ENCODE results near the gene BPIFB3.
"Not testable (repeated sequence)": the region's sequence is repeated elsewhere in the genome, so short reads cannot be mapped to it uniquely, and the experiment has no call there.

The BPIFB3 gene

DNA sequence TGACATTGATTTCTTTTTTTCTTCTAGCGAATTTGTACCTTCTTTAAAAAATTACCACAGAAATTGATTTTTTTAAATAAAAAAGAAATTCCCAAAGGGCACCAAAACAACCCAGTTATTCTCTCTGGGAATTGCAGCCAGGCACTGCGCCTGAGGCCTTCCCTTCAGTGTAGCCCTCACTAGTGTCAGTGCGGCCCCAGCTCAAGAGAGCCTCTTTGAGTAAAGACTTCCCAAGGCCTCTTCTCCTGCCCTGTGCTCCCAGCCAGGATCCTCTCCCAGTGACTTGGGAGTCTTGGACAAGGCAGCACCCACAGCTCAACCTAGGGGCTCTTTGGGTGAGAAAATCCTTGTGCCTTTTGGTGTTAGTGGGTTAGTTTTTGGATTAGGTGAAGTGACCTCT is 67.2 kb downstream of the BPIFB3 start:
- H4K20me1 ChIP-seq (ENCODE audit: insufficient read depth) = no peaks in the 10 kb centered on the region
- H3K4me2 ChIP-seq = no peak overlapping the region
- no peak overlapping the region for H2AFZ ChIP-seq (ENCODE audit: low read depth)
- TF ChIP-seq, protein P1, sequence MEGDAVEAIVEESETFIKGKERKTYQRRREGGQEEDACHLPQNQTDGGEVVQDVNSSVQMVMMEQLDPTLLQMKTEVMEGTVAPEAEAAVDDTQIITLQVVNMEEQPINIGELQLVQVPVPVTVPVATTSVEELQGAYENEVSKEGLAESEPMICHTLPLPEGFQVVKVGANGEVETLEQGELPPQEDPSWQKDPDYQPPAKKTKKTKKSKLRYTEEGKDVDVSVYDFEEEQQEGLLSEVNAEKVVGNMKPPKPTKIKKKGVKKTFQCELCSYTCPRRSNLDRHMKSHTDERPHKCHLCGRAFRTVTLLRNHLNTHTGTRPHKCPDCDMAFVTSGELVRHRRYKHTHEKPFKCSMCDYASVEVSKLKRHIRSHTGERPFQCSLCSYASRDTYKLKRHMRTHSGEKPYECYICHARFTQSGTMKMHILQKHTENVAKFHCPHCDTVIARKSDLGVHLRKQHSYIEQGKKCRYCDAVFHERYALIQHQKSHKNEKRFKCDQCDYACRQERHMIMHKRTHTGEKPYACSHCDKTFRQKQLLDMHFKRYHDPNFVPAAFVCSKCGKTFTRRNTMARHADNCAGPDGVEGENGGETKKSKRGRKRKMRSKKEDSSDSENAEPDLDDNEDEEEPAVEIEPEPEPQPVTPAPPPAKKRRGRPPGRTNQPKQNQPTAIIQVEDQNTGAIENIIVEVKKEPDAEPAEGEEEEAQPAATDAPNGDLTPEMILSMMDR (conservative IDR thresholded peaks at IDR 0.05; ENCODE audit: low read depth, low read length) = no peak
- no peaks in the 10 kb centered on the region for H3K27me3 ChIP-seq (ENCODE audit: insufficient read depth, low read depth)
- peaks cover 22% of the 10 kb centered on the region for H3K4me1 ChIP-seq (ENCODE audit: low read depth, poor library complexity, severe bottlenecking)
- H3K79me2 ChIP-seq (ENCODE audit: insufficient read depth, low read depth) = no peaks in the 10 kb centered on the region
- H3K4me3 ChIP-seq (IDR thresholded peaks at IDR 0.05; ENCODE audit: insufficient read depth, low read depth, low read length) = no peak overlapping the region
- no peak overlapping the region for H3K27ac ChIP-seq
- H3K9ac ChIP-seq = no peak overlapping the region
- no peaks in the 10 kb centered on the region for H3K36me3 ChIP-seq (ENCODE audit: insufficient read depth)

DNA sequence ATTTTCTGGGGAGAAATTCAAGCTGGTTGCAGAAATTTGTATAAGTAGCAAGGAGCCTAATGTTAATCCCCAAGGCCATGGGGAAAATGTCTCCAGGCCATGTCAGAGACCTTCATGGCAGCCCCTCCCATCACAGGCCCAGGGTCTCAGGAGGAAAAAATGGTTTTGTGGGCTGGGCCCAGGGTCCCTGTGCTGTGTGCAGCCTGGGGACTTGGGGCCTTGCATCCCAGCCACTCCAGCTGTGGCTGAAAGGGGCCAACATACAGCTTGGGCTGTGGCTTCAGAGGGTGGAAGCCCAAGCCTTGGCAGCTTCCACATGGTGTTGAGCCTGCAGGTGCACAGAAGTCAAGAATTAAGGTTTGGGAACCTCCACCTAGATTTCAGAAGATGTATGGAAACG is 68.6 kb downstream of the BPIFB3 start:
- H4K20me1 ChIP-seq (ENCODE audit: insufficient read depth); H3K4me3 ChIP-seq (IDR thresholded peaks at IDR 0.05; ENCODE audit: insufficient read depth, low read depth, low read length); H3K36me3 ChIP-seq (ENCODE audit: insufficient read depth); H3K27ac ChIP-seq; H2AFZ ChIP-seq (ENCODE audit: low read depth); H3K9ac ChIP-seq; H3K79me2 ChIP-seq (ENCODE audit: insufficient read depth, low read depth); H3K27me3 ChIP-seq (ENCODE audit: insufficient read depth, low read depth); H3K4me2 ChIP-seq: not testable (repeated sequence)
- peaks cover 22% of the 10 kb centered on the region for H3K4me1 ChIP-seq (ENCODE audit: low read depth, poor library complexity, severe bottlenecking)

Measured in KMS-11 (cell line).